NOMO-1 treated with DMSO at 0.1 percent for 48 hours (cell line): Measurements from ENCODE around the gene SLC25A51.
"Not testable (repeated sequence)": the region's sequence is repeated elsewhere in the genome, so short reads cannot be mapped to it uniquely, and the experiment has no call there.

Experiments used
- DNase-seq: peaks from one replicate; lab custom pipeline; 2025; ENCODE audit not compliant: unreplicated experiment; lab: John Stamatoyannopoulos, UW

SLC25A51 gene

GRCh38 chr9:37920471-37921167 lies 16.7 kb upstream of the SLC25A51 start:
- no peak for DNase-seq

- DNase-seq, result no peak
Measured at GRCh38 chr9:37919956-37920335, 16.0 kb upstream of the SLC25A51 start.

GRCh38 chr9:37919246-37919955 lies 15.5 kb upstream of the SLC25A51 start:
- no peak for DNase-seq

GRCh38 chr9:37918665-37919170 lies 14.8 kb upstream of the SLC25A51 start:
- DNase-seq, result no peak

- DNase-seq, result no peak
Measured at GRCh38 chr9:37917801-37918664, 14.1 kb upstream of the SLC25A51 start.

- no peak for DNase-seq
Measured at GRCh38 chr9:37917313-37917731, 13.4 kb upstream of the SLC25A51 start.

GRCh38 chr9:37916471-37917312 lies 12.8 kb upstream of the SLC25A51 start:
- no peak for DNase-seq

- no peak for DNase-seq
Measured at GRCh38 chr9:37915911-37916470, 12.1 kb upstream of the SLC25A51 start.

- no peak for DNase-seq
Measured at GRCh38 chr9:37914701-37915358, 10.9 kb upstream of the SLC25A51 start.

- no peak for DNase-seq
Measured at GRCh38 chr9:37914154-37914551, 10.2 kb upstream of the SLC25A51 start.

GRCh38 chr9:37913480-37914153 lies 9.7 kb upstream of the SLC25A51 start:
- DNase-seq, result peak; percentile 78

GRCh38 chr9:37911271-37911681 lies 7.3 kb upstream of the SLC25A51 start:
- DNase-seq, result peak; percentile 21

GRCh38 chr9:37910271-37910670 lies 6.3 kb upstream of the SLC25A51 start:
- no peak for DNase-seq

GRCh38 chr9:37909836-37910235 lies 5.9 kb upstream of the SLC25A51 start:
- DNase-seq, result not testable (repeated sequence)

GRCh38 chr9:37909326-37909725 lies 5.4 kb upstream of the SLC25A51 start:
- DNase-seq, result no peak

GRCh38 chr9:37908698-37909186 lies 4.8 kb upstream of the SLC25A51 start:
- DNase-seq, result peak; percentile 75

- no peak for DNase-seq
Measured at GRCh38 chr9:37908283-37908682, 4.4 kb upstream of the SLC25A51 start.

- no peak for DNase-seq
Measured at GRCh38 chr9:37906312-37907239, 2.6 kb upstream of the SLC25A51 start.
